Calu3 (cell line): ENCODE measurements around the gene ZNF791. TPM values are rescaled to one million over a fixed set of nuclear protein-coding genes. Genes with fewer than 3 reads are reported as not detected.
"Not testable (repeated sequence)": the region's sequence is repeated elsewhere in the genome, so short reads cannot be mapped to it uniquely, and the experiment has no call there.

Source experiments
- BruUV-seq: library from RNA; stranded (reverse); fragments of 400-500 nt; replicated peaks from 2 replicates; lab custom pipeline; 2021; lab: Mats Ljungman, UMichigan
- CTCF ChIA-PET: fragments of 300-600 bp; sonication (Branson Sonifier 250); formaldehyde crosslinking; loops from one replicate; lab custom pipeline; 2022; ENCODE audit warnings: antibody characterized with exemption; lab: Charles Lee
- DNase-seq: peaks from one replicate; pipeline ENCODE4 v3.0.0; 2022
- H3K27ac Mint-ChIP-seq: one replicate; pipeline ENCODE4 v1.8.0; 2022; ENCODE audit warnings: mixed read lengths; ENCODE audit not compliant: unreplicated experiment
- H3K27me3 Mint-ChIP-seq: one replicate; pipeline ENCODE4 v1.8.0; 2022; ENCODE audit warnings: mixed read lengths; ENCODE audit not compliant: unreplicated experiment
- H3K36me3 Mint-ChIP-seq: one replicate; pipeline ENCODE4 v1.8.0; 2022; ENCODE audit warnings: mild to moderate bottlenecking, moderate library complexity, mixed read lengths; ENCODE audit not compliant: insufficient read depth, unreplicated experiment
- H3K4me1 Mint-ChIP-seq: one replicate; pipeline ENCODE4 v1.8.0; 2022; ENCODE audit warnings: mild to moderate bottlenecking, low read depth, mixed read lengths; ENCODE audit not compliant: unreplicated experiment
- H3K4me3 Mint-ChIP-seq: one replicate; pipeline ENCODE4 v1.8.0; 2022; ENCODE audit warnings: mild to moderate bottlenecking, low read depth, moderate library complexity, mixed read lengths; ENCODE audit not compliant: unreplicated experiment
- H3K9me3 Mint-ChIP-seq: one replicate; pipeline ENCODE4 v1.8.0; 2022; ENCODE audit warnings: low read depth, mixed read lengths; ENCODE audit not compliant: unreplicated experiment
- CTCF ChIP-seq: fragments of 200-600 bp; IDR thresholded peaks from one replicate; pipeline ENCODE4 v1.8.0; 2022; ENCODE audit warnings: antibody characterized with exemption; ENCODE audit not compliant: unreplicated experiment
- intact Hi-C: fragments of 100-400 bp; cut with micrococcal nuclease; formaldehyde crosslinking; loops from one replicate; pipeline ENCODE4 v1.10.0; 2022; ENCODE audit not compliant: unreplicated experiment
- total RNA-seq: library from RNA; stranded (reverse); gene quantifications from 2 replicates; pipeline ENCODE4 v1.2.3, GENCODE V29; 2022

The ZNF791 gene
- total RNA-seq, 1 experiment from 2014 or later = 15.8 TPM

DNA sequence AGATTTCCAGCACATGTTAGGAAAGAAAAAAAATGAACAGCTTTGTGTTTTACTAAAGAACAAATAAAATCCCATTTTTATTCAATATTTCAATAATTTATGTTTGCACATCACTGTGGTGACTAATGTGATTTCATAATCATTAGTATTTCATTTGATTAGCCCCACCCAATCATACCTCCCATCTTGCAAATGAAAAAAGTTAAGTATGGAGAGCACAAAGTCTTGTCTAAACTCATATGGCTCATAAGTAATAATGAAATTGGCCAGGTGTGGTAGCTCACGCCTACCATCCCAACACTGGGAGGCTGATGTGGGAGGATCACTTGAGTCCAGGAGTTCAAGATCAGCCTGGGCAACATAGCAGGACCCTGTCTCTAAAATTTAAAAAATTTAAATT, 3.9 kb upstream of the ZNF791 start:
- Mint-ChIP-seq H3K4me3 (no peak overlapping the region), H3K36me3 (peaks cover 15% of the 10 kb centered on the region), H3K9me3 (no peaks in the 10 kb centered on the region), H3K27ac (no peak overlapping the region), H3K4me1 (no peaks in the 10 kb centered on the region), H3K27me3 (no peaks in the 10 kb centered on the region)
- DNase-seq = no peak
- no peak for TF ChIP-seq CTCF
- BruUV-seq = no TSS peak
- CTCF ChIA-PET = no interaction called here
- intact Hi-C loops = no loop called here

DNA sequence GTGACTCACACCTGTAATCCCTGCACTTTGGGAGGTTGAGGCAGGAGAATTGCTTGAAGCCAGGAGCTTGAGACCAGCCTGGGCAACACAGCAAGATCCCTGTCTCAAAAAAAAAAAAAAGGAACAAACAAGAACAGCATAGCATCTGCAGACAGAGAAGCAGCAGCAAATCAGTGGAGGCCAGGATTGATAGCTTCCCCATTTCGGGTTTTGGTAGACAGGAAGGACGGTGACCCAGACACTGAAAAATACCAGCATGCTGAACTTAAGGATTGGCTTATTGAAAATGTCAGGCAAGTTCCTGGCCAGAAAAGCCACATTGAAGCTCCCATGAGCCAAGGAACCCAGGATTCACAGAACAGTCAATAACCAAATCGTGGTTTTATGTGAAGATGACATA, 3.1 kb upstream of the ZNF791 start:
- Mint-ChIP-seq H3K4me3 (no peak overlapping the region), H3K27me3 (no peaks in the 10 kb centered on the region), H3K27ac (no peak overlapping the region), H3K4me1 (no peaks in the 10 kb centered on the region), H3K36me3 (peaks cover 17% of the 10 kb centered on the region), H3K9me3 (no peaks in the 10 kb centered on the region)
- CTCF ChIA-PET = no interaction called here
- TF ChIP-seq CTCF = no peak
- TSS peak; percentile 8 for BruUV-seq
- intact Hi-C loops = no loop called here
- DNase-seq = no peak

- CTCF ChIA-PET = no interaction called here
- H3K27ac Mint-ChIP-seq = peak overlapping the region; percentile 94
- peaks cover 42% of the 10 kb centered on the region for H3K36me3 Mint-ChIP-seq
- TF ChIP-seq CTCF = no peak
- BruUV-seq = no TSS peak
- H3K27me3 Mint-ChIP-seq = no peaks in the 10 kb centered on the region
- H3K9me3 Mint-ChIP-seq = no peaks in the 10 kb centered on the region
- intact Hi-C loops = no loop called here
- H3K4me3 Mint-ChIP-seq = peak overlapping the region; percentile 85
- no peaks in the 10 kb centered on the region for H3K4me1 Mint-ChIP-seq
- peak; percentile 50 for DNase-seq
These were observed 610 bp downstream of the ZNF791 start for GRCh38 chr19:12611361-12611699.

DNA sequence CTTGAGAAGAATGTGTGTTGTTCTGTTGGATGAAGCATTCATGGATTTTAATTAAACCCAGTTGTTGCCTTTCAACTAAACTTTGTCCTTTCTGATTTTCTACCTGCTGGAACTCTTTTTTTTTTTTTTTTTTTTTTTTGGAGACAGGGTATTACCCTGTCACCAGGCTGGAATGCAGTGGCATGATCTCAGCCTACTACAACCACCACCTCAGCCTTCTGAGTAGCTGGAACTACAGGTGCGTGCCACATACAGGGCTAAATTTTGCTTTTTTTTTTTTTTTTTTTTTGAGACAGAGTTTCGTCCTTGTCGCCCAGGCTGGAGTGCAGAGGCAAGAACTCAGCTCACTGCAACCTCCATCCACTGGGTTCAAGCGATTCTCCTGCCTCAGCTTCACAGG, 6.9 kb downstream of the ZNF791 start:
- H3K36me3 Mint-ChIP-seq = peaks cover 45% of the 10 kb centered on the region

DNA sequence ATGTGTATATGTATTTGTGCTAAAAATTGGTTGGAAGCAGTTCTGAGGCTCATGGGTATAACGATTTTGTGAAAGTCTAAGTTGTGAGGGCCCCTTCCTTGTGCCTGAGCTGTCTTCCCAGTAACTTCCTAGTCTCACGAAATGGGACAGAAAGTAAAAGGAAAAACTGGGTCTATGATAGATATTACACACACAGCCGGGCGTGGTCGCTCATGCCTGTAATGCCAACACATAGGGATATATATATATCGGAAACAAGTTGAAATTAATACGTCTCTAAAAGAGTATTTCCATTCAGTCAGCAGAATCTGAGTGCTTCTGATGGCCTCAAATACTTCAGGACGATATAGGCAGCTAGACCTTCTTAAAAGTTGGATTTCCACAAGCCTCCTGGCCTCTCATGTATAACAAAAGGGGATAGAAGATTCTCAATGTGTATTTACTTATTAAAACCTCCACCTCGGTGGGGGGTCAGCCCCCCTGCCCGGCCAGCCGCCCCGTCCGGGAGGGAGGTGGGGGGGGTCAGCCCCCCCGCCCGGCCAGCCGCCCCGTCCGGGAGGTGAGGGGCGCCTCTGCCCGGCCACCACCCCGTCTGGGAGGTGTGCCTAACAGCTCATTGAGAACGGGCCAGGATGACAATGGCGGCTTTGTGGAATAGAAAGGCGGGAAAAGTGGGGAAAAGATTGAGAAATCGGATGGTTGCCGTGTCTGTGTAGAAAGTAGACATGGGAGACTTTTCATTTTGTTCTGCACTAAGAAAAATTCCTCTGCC, 10.7 kb downstream of the ZNF791 start:
- H3K27me3 Mint-ChIP-seq, intact Hi-C loops, H3K9me3 Mint-ChIP-seq, DNase-seq, BruUV-seq, CTCF ChIA-PET, H3K4me1 Mint-ChIP-seq, H3K27ac Mint-ChIP-seq, H3K4me3 Mint-ChIP-seq: not testable (repeated sequence)
- peaks cover 45% of the 10 kb centered on the region for H3K36me3 Mint-ChIP-seq

More for the DNA sequence above, 6.9 kb downstream of the ZNF791 start:
- TF ChIP-seq CTCF = no peak
- H3K27ac Mint-ChIP-seq = no peak overlapping the region
- H3K4me3 Mint-ChIP-seq = no peak overlapping the region
- intact Hi-C loops = no loop called here
- H3K27me3 Mint-ChIP-seq = no peaks in the 10 kb centered on the region
- CTCF ChIA-PET = interaction anchor here (0.6 kb wide), 1 partner anchor 59 kb away, joined by 3 read pairs; no protein-coding TSS in a partner anchor
- no TSS peak for BruUV-seq
- DNase-seq = no peak
- H3K4me1 Mint-ChIP-seq = no peaks in the 10 kb centered on the region
- no peaks in the 10 kb centered on the region for H3K9me3 Mint-ChIP-seq
